Esophagus muscularis mucosa (tissue), 4 donors: ENCODE data around the gene LRRC41. TPM values are rescaled to one million over a fixed set of nuclear protein-coding genes. Genes with fewer than 3 reads are reported as not detected.
"Not testable (repeated sequence)": the region's sequence is repeated elsewhere in the genome, so short reads cannot be mapped to it uniquely, and the experiment has no call there.

Experiments
- DNase-seq: peaks from one replicate; pipeline ENCODE4 v3.0.0-alpha.2; 2017; ENCODE audit errors: extremely low spot score
- H3K27ac ChIP-seq, 4 donors: fragments of 200-600 bp; sonication (generic); replicated peaks in 1 of 4; 1 replicate in 3 of 4; 2 replicates in 1 of 4; pipeline ENCODE4 v1.5.1; 2016 to 2019; ENCODE audit warnings: mild to moderate bottlenecking in 1 of 4
- H3K27me3 ChIP-seq, 4 donors: fragments of 200-600 bp; sonication (generic); one replicate each; pipeline versions ENCODE4 v1.5.1 to v1.6.0; 2016 to 2019
- H3K36me3 ChIP-seq, 4 donors: fragments of 200-600 bp; sonication (generic); one replicate each; pipeline ENCODE4 v1.5.1; 2016 to 2019
- H3K4me1 ChIP-seq, 4 donors: fragments of 200-600 bp; sonication (generic); one replicate each; pipeline ENCODE4 v1.5.1; 2016 to 2019
- H3K4me3 ChIP-seq, 4 donors: fragments of 200-600 bp; sonication (generic); 1 replicate in 2 of 4; 2 replicates in 2 of 4; pipeline ENCODE4 v1.5.1; 2016 to 2019; ENCODE audit warnings: mild to moderate bottlenecking in 4 of 4, moderate library complexity in 1 of 4
- H3K9me3 ChIP-seq, 4 donors: fragments of 200-600 bp; sonication (generic); 1 replicate in 3 of 4; 2 replicates in 1 of 4; pipeline ENCODE4 v1.5.1; 2016 to 2019
- CTCF ChIP-seq, 3 experiments: fragments of 200-600 bp in 2 of 3; fragments of 450-650 bp in 1 of 3; sonication (generic) in 2 of 3; IDR thresholded peaks; one replicate each; pipeline ENCODE4 v1.5.1; 2017 to 2019; ENCODE audit warnings: antibody characterized with exemption in 3 of 3, mild to moderate bottlenecking in 2 of 3, moderate library complexity in 1 of 3
- EP300 ChIP-seq: sonication (generic); formaldehyde crosslinking; IDR thresholded peaks from one replicate; pipeline ENCODE4 v1.6.1; 2017; ENCODE audit warnings: antibody characterized with exemption
- POLR2A ChIP-seq: fragments of 450-650 bp; IDR thresholded peaks from one replicate; pipeline ENCODE4 v1.6.1; 2017; ENCODE audit warnings: antibody characterized with exemption, moderate library complexity, mild to moderate bottlenecking, low read depth
- POLR2AphosphoS5 ChIP-seq, 2 donors: sonication (generic); formaldehyde crosslinking; IDR thresholded peaks; one replicate each; pipeline ENCODE4 v1.6.1; 2017; ENCODE audit warnings: antibody characterized with exemption in 2 of 2
- WGBS: methylation state at CpG from one replicate; pipeline ENCODE4 v1.1.5; 2018; 5-methylcytosine and 5-hydroxymethylcytosine counted together
- intact Hi-C: fragments of 100-400 bp; cut with DNase I; formaldehyde crosslinking; loops from one replicate; pipeline ENCODE4 v1.15.1; 2023
- total RNA-seq, 4 donors: library from RNA; depleted of rRNA; stranded (reverse); fragments of >200 nt; gene quantifications; one replicate each; pipeline versions ENCODE4 v1.1.0 to v1.2.1, GENCODE V29; 2016

The LRRC41 gene
- total RNA-seq, 4 donors from 2014 or later: 59.0 to 81.1 (median 75.8) TPM

- TF ChIP-seq POLR2AphosphoS5 (IDR thresholded peaks at IDR 0.05) (no peak), EP300 (no peak), POLR2A (no peak), CTCF (IDR thresholded peaks at IDR 0.05) (no peak)
- intact Hi-C loops: no loop called here
- WGBS: 4% methylated on average over 32 of the region's 35 CpGs
Observed at GRCh38 chr1:46246548-46247435, 56.6 kb downstream of the LRRC41 start.

GRCh38 chr1:46246136-46246535 lies 57.3 kb downstream of the LRRC41 start:
- H3K4me1 ChIP-seq: peaks cover 11 to 20% (median 17%) of the 10 kb centered on the region in 4 donors
- WGBS: 95% methylated on average over 17 of the region's 17 CpGs
- H3K4me3 ChIP-seq, H3K27me3 ChIP-seq, H3K27ac ChIP-seq, H3K36me3 ChIP-seq, intact Hi-C loops, DNase-seq, H3K9me3 ChIP-seq: not testable (repeated sequence)

More at GRCh38 chr1:46246548-46247435, 56.6 kb downstream of the LRRC41 start:
- Histone ChIP-seq H3K27ac (peak overlapping the region; percentile 48 to 67 (median 56)), H3K27me3 (no peaks in the 10 kb centered on the region), H3K4me1 (peaks cover 11 to 20% (median 17%) of the 10 kb centered on the region in 4 donors), H3K9me3 (no peaks in the 10 kb centered on the region), H3K36me3 (no peaks in the 10 kb centered on the region), H3K4me3 (peak overlapping the region; percentile 55 to 82 (median 68))
- peak; percentile 93 for DNase-seq

- H3K9me3 ChIP-seq: no peaks in the 10 kb centered on the region
- no peak overlapping the region for H3K27ac ChIP-seq
- H3K27me3 ChIP-seq: no peaks in the 10 kb centered on the region
- no peaks in the 10 kb centered on the region for H3K36me3 ChIP-seq
- intact Hi-C loops: no loop called here
- peaks cover 11 to 20% (median 17%) of the 10 kb centered on the region in 4 donors for H3K4me1 ChIP-seq
- TF ChIP-seq CTCF (IDR thresholded peaks at IDR 0.05) (peak in 2 of 3 experiments; percentile 10 to 16), POLR2AphosphoS5 (IDR thresholded peaks at IDR 0.05) (no peak)
- H3K4me3 ChIP-seq: no peak overlapping the region
- WGBS: 68% methylated on average over 3 of the region's 3 CpGs
- DNase-seq: no peak
Observed at GRCh38 chr1:46244656-46245371, 58.6 kb downstream of the LRRC41 start.

- H3K27me3 ChIP-seq, DNase-seq, intact Hi-C loops, H3K27ac ChIP-seq, H3K4me3 ChIP-seq, H3K9me3 ChIP-seq, H3K36me3 ChIP-seq: not testable (repeated sequence)
- H3K4me1 ChIP-seq: peaks cover 11 to 20% (median 17%) of the 10 kb centered on the region in 4 donors
- 92% methylated on average over 3 of the region's 3 CpGs for WGBS
Observed at GRCh38 chr1:46243831-46244230, 59.6 kb downstream of the LRRC41 start.

GRCh38 chr1:46242918-46243317 lies 60.5 kb downstream of the LRRC41 start:
- intact Hi-C loops: no loop called here
- WGBS: 57% methylated on average over 1 of the region's 1 CpG
- H3K27me3 ChIP-seq: no peaks in the 10 kb centered on the region
- TF ChIP-seq POLR2AphosphoS5 (IDR thresholded peaks at IDR 0.05): no peak
- H3K4me3 ChIP-seq: no peak overlapping the region
- H3K9me3 ChIP-seq: no peaks in the 10 kb centered on the region
- DNase-seq: no peak
- peaks cover 8 to 13% (median 10%) of the 10 kb centered on the region in 4 donors for H3K4me1 ChIP-seq
- no peaks in the 10 kb centered on the region for H3K36me3 ChIP-seq
- H3K27ac ChIP-seq: no peak overlapping the region

- no CpG with 5 or more reads among the region's 38 CpGs for WGBS
- not testable (repeated sequence) for H3K27me3 ChIP-seq, DNase-seq
Observed at GRCh38 chr1:46241733-46242132, 61.7 kb downstream of the LRRC41 start.

GRCh38 chr1:46238865-46239264 lies 64.6 kb downstream of the LRRC41 start:
- intact Hi-C loops, H3K27ac ChIP-seq, H3K4me1 ChIP-seq, H3K36me3 ChIP-seq, H3K27me3 ChIP-seq, H3K9me3 ChIP-seq, DNase-seq, H3K4me3 ChIP-seq: not testable (repeated sequence)
- 75% methylated on average over 1 of the region's 1 CpG for WGBS

More at GRCh38 chr1:46241733-46242132, 61.7 kb downstream of the LRRC41 start:
- H3K4me1 ChIP-seq, H3K27ac ChIP-seq, H3K4me3 ChIP-seq, H3K36me3 ChIP-seq, H3K9me3 ChIP-seq, intact Hi-C loops: not testable (repeated sequence)
